ENCODE measurements around the gene LRCH1. TPM values are rescaled to one million over a fixed set of nuclear protein-coding genes. Genes with fewer than 3 reads are reported as not detected.

The LRCH1 gene
- polyA plus RNA-seq, 1 of the 3 experiments (the other 2 are of a cell fraction) = 5.5 TPM

GRCh38 chr13:46595885-46596275 lies 42.9 kb downstream of the LRCH1 start:
- Histone ChIP-seq H3K9me2 (no peaks in the 10 kb centered on the region), H3K9ac (no peak overlapping the region), H3K27me3 (ENCODE audit: insufficient read depth) (no peaks in the 10 kb centered on the region), H3K27ac (ENCODE audit: low read depth in 2 of 2, low read length in 1 of 2) (peak overlapping the region in 1 of 2 experiments; percentile 65; a peak in 2 of 4 replicates), H3F3A (replicated peaks; ENCODE audit: insufficient read depth) (peaks cover 6% of the 10 kb centered on the region), H3K9me3 (no peaks in the 10 kb centered on the region), H2AFZ (ENCODE audit: low read depth) (no peak overlapping the region), H3K4me3 (ENCODE audit: low read depth in 2 of 2, low read length in 1 of 2) (no peak overlapping the region), H3K79me2 (ENCODE audit: insufficient read depth) (peaks cover 93% of the 10 kb centered on the region; the same call in 1 of the 2 replicates), H4K20me1 (ENCODE audit: insufficient read depth) (peaks cover 39% of the 10 kb centered on the region), H3K4me2 (no peak overlapping the region), H3K36me3 (replicated peaks in 1 of 2; ENCODE audit: control insufficient read depth in 1 of 2, insufficient read depth in 2 of 2, low read length in 1 of 2) (no peaks in the 10 kb centered on the region), H3K4me1 (ENCODE audit: control insufficient read depth in 1 of 2, insufficient read depth in 2 of 2, low read depth in 1 of 2, low read length in 1 of 2) (peaks cover 19 to 23% of the 10 kb centered on the region in 2 experiments; a peak in 3 of 4 replicates)
- TF ChIP-seq SMC3 (IDR thresholded peaks at IDR 0.05; ENCODE audit: low read depth, low read length) = no peak
- TF ChIP-seq NFIC (IDR thresholded peaks at IDR 0.05; ENCODE audit: borderline replicate concordance) = no peak
- TF ChIP-seq GABPA (IDR thresholded peaks at IDR 0.05; ENCODE audit: low read depth) = no peak
- TF ChIP-seq CTCF (IDR thresholded peaks at IDR 0.05) = no peak
- TF ChIP-seq FOSL2 (IDR thresholded peaks at IDR 0.05; ENCODE audit: borderline replicate concordance, low read depth) = no peak
- TF ChIP-seq MXI1 (IDR thresholded peaks at IDR 0.05; ENCODE audit: low read depth, low read length) = no peak
- TF ChIP-seq EP300 (IDR thresholded peaks at IDR 0.05; ENCODE audit: borderline replicate concordance in 1 of 2, low read depth in 1 of 2, low read length in 1 of 2) = no peak
- no peak for TF ChIP-seq SIN3A (IDR thresholded peaks at IDR 0.05; ENCODE audit: borderline replicate concordance, low read depth, low read length)
- no peak for TF ChIP-seq RCOR1 (IDR thresholded peaks at IDR 0.05; ENCODE audit: low read length)
- no peak for TF ChIP-seq TAF1 (IDR thresholded peaks at IDR 0.05; ENCODE audit: borderline replicate concordance, low read depth, low read length)
- no peak for TF ChIP-seq PBX3 (IDR thresholded peaks at IDR 0.05)
- TF ChIP-seq TEAD4 (IDR thresholded peaks at IDR 0.05; ENCODE audit: borderline replicate concordance, insufficient read depth) = no peak
- no peak for TF ChIP-seq USF2 (IDR thresholded peaks at IDR 0.05; ENCODE audit: borderline replicate concordance, low read depth, low read length)
- TF ChIP-seq FOXM1 (IDR thresholded peaks at IDR 0.05; ENCODE audit: low read depth) = no peak
- no peak for TF ChIP-seq GATA2 (CRISPR knock-in tag; IDR thresholded peaks at IDR 0.05)
- TF ChIP-seq MAX (IDR thresholded peaks at IDR 0.05; ENCODE audit: low read depth) = no peak
- TF ChIP-seq NRF1 (IDR thresholded peaks at IDR 0.05; ENCODE audit: low read depth, low read length) = no peak
- TF ChIP-seq YY1 (IDR thresholded peaks at IDR 0.05; ENCODE audit: low read depth) = no peak
- TF ChIP-seq ELF1 (IDR thresholded peaks at IDR 0.05) = no peak
- WGBS (ENCODE audit: low lambda C conversion rate) = 67% methylated on average over 1 of the region's 1 CpG
- DNase-seq = no peak
- ChIA-PET CTCF (interaction anchor here (1.3 to 1.7 kb wide), 6 partner anchors 12 to 125 kb away, joined by 3 to 5 read pairs (median 5); no protein-coding TSS in a partner anchor), POLR2A (no interaction called here)

Data from SK-N-SH (cell line).